NCI-H146 treated with DMSO at 0.1 percent for 48 hours (cell line): ENCODE results near the gene HINFP.
"Not testable (repeated sequence)": the region's sequence is repeated elsewhere in the genome, so short reads cannot be mapped to it uniquely, and the experiment has no call there.

Source experiments
- DNase-seq: peaks from one replicate; lab custom pipeline; 2025; ENCODE audit not compliant: unreplicated experiment; lab: John Stamatoyannopoulos, UW

The HINFP gene

DNA sequence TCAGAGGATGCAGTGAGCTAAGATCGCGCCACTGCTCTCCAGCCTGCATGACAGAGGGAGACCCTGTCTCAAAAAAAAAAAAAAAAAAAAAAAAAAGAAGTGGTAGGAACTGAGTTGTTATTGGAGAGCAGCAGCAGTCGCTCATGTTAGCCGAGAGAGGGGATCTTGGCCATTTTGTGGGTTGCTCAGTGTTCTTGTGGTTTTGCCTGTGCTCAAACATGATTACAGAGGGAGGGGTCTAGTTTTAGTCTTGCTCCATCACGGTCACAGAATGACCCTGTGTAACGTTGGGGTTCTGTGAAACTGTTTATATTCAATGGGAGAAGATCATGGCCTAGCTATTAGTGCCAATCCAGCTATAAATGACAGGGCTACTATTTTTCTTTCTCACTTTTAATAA lies 21.7 kb upstream of the HINFP start:
- DNase-seq = no peak

DNA sequence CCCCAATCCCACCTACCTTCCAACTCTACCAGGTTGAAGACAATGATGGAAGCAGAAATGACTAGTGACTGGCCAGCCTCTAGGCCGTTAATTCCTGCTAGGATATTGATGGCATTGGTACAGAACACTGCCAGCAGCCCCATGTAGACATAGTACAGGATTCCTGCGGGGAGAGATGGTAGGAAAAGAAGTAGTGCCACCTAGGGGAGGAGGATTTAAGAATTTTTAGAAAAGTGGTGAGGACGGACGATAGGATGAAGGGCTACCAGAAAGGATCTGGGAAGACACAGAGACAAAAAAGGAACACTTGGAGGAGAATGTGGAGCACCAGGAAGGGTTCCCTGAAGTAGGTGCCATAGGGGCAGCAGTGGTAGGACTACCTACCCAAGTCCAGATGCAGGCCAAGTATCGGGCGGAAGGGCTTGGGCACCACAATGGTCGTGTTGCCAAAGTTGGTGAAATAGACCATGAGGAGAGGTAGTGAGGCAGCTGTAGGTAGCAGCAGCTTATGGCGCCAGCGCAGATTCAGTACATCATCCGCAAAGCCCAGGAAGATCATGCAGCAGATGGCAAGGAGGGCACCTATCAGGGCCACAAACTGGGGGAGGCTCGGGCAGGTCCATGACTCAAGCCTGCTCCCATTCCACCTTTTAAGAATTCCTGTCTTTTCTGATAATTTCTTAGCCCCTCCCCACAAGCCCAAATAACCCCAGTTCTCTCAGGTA lies 21.0 kb upstream of the HINFP start:
- DNase-seq = peak; percentile 10

DNA sequence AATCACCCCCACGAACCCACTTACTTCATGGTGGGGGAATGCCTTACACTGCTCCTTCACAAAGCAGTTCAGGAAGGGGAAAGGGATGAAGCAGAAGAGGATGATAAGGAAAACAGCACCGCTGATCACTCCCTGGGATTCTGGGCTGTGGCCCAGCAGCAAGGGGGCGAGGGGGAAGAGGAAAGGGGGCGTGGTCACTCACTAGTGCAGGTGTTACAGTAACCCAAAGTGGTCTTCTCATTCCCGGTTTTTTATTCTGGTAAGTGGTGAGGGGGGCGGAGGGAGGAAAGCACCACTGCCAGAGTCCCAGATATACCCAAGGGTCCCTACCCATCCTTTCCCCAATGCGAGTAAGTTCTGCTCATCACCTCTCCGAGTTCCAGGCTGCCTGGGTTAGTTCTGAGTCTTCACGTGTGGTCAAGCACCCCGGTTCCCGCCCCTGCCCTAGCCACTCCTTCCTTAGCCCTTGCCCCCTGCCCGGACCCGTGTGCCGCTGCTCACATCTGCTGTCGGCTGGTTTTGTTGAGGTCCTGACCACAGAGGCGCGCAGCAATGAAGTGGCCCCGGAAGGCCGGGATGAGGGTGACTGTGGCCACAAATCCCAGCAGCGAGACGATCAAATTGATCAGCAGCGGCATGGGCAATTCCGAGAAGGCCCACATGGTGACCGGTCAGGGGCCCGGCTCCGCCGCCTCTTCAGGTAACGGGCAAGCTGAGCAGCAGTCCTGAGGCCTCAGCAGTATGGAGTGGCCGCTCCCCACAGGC lies 20.2 kb upstream of the HINFP start:
- peak; percentile 65 for DNase-seq

DNA sequence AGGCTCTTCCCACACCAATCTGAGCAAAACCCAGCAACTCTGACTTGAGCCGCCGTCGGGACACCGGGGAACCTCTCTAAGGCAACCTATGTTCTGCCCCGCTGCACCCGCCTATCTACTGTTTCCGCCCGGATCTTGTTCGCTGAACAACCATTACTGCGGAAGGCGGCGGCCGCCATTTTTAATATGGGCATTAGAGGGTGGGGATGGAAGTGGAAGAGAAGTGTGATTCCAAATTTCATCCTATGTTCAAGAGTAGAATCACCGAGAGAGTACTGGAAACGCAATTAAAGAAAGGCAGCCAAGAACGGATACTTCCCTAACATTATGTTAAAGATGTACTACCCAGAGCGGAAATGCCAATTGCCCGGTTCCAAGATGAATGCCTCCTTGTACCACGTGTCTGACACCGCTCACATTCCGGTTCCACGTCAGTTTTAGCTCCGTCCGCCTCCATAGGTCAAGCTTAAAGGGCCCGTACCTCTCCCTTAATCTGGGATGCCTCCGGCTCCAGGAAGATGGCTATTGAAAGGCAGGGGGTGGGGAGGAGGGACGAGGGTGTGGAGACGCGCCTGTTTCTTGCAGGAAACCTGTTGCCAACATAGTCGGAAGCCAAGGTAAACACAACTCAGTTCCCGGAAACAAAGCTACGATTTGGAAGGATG lies 19.5 kb upstream of the HINFP start, which contains the start of gene DPAGT1:
Gene DPAGT1 (minus strand): TSS at position 95 of the 665 bp plus-strand sequence. CDS start 198 bp downstream, outside the sequence.
- DNase-seq = peak; percentile 98

DNA sequence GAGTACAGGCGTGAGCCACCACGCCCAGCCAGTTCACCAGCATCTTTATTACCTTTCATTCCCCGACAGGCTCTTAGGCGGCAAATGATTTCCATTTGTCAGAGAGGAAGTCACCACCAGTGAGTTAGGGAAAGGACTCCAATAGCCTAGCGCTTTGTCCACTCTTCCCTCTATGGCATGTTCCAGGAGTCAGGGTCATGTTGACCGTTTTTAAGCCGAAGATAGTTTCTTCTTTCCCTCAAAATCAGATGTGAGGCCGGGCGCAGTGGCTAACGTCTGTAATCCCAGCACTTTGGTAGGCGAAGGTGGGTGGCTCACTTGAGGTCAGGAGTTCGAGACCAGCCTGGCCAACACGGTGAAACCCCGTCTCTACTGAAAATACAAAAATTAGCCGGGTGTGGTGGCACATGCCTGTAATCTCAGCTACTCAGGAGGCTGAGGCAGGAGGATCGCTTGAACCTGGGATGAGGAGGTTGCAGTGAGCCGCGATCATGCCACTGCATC lies 18.2 kb upstream of the HINFP start:
- not testable (repeated sequence) for DNase-seq

DNA sequence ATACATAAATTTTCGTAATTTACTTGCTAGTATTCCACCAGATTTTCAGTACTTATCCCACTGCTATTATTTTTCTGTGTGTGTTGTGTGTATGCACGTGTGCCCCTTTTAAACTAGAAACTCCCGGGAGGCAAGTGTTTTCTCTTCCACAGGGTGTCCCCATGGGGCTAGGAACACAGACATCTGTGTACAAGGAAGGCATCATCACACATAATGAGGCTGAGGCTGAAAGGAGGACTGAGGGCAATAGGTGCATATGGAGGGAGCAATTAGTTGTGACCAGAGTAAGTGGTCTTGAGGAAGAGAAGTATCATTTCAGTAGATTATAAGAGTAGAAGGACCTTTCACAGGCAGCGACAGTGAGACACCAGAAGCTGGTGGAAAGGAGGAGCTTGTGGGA lies 17.6 kb upstream of the HINFP start:
- DNase-seq = no peak

DNA sequence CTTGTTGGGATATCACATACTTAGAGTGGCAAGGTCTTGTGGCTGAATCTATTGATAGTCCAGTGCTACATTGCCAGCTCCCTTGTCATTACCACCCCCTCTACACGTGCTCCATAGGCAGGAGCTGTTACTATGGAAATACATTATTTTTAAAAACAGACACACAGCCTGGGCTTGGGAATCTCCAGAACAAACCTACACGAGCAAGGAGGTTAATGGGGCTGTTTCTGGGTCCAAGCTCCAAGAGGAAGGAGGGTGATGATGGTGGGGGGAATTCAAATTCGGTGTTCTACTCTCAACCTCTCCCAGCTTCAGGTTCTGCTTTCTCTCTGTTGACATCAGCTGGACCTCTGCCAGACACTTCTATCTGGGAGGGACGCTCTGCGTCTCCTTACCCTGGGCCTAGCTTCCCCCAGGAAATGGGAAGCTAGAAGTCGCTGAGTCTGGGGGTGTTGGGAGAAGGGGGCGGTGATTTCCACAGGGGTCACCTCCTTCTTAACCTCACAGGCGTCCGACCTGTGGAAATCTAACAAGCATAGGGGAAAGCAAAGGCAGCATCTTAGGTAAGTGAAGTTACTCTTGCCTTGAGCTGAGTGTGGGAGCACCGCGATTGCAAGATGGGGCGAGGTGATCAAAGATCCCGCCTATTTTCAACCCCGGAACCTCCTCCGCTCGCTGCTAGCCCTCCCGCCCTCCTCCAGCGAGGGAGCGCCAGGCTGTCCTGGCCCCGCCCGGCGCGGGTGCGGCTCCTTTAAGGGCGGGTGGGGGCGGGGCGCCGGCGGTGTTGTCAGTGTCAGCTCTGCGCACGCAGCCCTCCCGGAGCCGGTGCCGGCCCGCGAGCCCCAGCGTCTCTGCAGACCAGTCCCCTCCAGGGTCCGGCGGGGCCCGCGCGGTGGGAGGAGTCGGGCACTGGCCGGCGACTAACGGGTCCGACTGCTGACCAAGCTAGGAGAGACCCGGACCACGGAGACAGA lies 14.5 kb upstream of the HINFP start, which contains the start of gene C2CD2L:
Gene C2CD2L (plus strand): TSS at position 781 of the 974 bp plus-strand sequence. CDS start 398 bp downstream, outside the sequence.
- DNase-seq = peak; percentile 79

DNA sequence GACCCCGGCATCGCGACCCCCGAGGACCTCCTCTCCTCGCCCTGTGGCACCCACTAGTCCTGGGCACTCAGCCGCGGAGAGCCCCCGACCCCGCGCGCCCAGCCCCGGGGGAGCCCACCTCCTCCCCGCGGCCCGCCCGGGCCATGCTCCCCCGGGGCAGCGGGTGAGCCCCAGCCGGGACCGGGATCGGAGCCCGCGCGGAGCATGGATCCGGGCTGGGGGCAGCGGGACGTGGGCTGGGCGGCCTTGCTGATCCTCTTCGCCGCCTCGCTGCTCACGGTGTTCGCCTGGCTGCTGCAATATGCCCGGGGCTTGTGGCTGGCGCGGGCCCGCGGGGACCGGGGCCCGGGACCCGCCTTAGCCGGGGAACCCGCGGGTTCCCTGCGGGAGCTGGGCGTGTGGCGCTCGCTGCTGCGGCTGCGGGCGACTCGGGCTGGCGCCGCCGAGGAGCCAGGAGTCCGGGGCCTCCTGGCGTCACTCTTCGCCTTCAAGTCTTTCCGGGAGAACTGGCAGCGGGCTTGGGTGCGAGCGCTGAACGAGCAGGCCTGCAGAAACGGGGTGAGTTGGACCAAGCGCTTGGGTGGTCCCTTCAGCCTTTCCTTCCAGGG lies 13.7 kb upstream of the HINFP start:
- no peak for DNase-seq

DNA sequence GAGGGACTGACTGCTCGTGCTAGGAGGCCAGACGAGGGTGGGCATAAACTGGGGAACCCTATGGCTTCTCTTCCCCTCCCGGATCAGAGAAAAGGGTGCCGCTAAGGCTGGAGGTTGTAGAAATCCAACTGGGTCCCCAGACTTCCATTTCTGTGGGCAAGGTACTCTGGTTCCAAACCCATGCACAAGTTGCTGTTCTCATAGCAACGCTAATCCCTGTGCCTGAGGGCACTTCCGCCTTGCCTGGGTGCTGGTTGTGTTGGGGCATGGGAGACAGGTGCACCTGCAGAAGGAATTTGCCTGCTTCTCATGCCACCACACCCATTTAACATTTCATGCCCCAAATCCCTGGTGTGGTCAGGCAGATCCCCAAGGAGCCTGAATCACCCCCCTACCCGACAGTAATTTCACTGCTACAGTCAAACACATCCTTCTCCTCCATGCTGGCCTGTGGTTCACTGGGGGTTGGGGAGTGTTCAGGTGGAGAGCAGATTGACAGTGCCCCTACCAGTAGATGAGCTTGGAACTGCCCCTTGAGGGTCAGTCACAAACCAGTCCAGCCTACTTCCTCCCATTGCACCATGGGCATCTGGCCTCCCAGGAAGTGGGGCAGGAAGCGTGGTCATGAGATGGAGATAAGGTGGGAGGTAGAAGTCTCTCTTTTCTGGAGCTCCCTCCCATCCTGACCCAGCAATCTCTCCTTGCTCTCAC lies 13.1 kb upstream of the HINFP start:
- DNase-seq = peak; percentile 76

DNA sequence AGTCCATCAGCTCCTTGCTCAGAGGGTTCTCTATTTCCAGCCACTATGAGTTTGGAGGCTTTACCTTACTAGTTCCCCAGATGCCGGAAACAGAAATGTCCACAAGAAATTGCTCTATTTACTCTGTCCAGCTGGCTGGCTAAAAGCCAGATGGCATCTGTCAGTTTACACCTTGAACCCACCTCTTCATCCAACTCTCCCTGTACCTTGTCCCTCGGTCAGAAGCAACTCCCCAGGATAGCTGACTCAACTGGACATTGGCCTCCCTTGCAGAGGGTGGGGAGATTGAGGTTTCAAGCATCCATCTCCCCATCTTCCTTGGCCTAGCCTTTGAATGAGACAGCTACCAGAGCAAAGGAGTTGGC lies 12.5 kb upstream of the HINFP start:
- DNase-seq = peak; percentile 22

DNA sequence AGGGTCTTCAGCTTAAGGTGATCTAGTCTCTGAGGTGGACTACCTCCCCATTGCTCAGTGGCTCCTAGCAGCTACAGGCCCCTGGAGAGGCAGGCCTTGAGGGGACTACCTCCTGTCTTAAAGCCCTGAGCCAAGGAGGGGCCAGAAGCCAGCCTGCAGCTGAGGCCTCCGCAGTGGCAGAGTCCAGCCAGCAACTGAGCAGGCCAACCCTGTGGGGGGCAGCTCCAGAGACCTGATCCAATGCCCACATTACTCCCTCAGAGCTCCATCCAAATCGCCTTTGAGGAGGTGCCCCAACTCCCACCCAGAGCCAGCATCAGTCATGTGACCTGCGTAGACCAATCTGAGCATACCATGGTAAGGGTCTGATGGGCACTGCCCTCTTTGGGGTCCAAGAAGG lies 11.5 kb upstream of the HINFP start:
- no peak for DNase-seq

DNA sequence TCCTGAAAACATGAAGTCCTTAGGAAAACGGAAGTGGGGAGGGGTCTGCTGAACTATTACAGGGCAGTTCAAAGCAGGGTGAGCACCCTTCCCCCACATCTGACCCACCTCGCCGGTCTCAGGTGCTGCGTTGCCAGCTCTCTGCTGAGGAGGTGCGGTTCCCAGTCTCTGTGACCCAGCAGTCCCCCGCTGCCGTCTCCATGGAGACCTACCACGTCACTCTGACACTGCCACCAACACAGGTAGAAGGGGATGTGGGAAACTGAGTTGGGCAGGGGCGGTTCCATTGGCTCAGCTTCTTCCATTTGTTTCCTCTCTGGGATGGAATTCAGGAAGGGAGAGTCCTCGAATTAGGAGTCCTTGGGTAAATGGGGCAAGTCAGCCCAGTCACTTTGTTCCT lies 10.9 kb upstream of the HINFP start:
- DNase-seq = no peak

DNA sequence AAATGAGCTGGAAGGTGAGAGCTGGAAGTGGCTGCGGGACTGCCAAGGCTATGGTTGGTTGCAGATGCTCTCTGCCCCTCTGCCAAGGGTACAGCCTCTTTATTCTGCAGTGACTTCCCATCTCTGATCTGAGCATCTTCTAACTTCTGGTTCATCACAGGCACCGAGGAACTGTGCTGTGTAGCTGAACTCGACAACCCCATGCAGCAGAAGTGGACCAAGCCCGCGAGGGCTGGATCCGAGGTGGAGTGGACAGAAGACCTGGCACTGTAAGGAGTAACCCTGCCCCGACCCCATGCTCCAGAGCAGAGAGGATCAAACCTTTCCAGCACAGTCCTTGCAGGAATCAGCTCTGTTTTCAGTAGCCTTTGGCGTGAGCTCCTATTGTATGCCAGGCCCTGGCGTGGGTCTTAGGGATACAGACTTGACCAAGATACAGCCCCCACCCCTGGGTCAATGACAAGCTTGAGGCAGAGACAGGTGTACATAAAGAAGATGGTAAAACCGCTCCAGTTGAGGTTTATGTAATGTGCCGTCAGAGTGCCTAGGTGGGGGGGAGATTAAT lies 9.9 kb upstream of the HINFP start:
- DNase-seq = no peak

DNA sequence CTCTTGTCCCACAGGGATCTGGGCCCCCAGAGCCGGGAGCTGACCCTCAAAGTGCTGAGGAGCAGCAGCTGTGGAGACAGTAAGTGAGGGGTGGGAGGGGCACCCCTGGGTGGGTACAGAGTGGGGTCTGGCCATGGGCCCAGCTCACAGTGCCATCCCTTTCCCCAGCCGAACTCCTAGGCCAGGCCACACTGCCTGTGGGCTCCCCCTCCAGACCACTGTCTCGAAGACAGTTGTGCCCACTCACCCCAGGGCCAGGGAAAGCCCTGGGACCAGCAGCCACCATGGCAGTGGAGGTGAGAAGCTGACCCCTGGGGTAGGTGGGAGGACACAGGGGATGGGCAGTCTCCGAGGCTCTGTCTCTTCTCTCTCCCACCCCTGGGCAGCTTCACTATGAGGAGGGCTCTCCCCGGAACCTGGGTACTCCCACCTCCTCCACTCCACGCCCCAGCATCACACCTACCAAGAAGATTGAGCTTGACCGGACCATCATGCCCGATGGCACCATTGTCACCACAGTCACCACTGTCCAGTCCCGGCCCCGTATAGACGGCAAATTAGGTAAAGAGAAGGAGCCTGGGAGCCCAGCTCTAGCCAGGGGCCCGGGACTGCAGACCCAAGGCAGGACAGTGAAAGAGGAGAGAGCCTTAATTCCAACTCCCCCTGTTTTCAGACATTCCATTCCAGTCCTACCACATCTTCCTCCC lies 8.9 kb upstream of the HINFP start:
- DNase-seq = no peak

DNA sequence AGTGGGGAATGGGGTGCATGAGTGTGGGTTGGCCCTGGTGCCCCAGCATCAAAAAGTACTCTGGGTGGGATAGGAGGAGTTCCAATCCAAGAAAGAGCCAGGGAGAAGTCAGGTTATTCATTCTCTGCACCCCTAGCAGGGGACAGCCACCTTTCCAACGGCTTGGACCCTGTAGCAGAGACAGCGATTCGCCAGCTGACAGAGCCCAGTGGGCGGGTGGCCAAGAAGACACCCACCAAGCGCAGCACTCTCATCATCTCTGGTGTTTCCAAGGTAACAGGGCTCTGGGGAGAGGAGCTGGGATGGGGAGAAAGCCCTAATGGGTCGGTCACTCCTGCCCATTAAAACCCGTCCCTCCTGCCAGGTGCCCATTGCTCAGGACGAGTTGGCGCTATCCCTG lies 7.7 kb upstream of the HINFP start:
- DNase-seq = no peak

DNA sequence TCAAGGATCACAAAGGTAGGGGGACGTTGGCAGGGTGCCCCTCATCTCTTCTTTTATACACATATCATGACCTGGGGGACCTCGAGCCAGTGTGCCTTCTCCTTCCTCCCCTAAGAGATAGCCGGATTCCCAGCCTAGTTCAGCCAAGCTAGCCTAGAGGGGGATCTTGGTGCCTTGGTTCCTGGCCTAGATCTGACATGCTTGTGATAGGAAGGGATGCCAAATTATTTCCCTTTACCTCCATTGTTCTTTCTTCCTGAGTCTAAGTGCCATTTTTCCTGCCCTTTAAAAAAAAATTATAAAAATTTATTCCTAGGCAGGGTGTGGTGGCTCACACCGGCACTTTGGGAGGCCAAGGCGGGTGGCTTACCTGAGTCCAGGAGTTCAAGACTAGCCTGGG lies 7.0 kb upstream of the HINFP start:
- DNase-seq = no peak

DNA sequence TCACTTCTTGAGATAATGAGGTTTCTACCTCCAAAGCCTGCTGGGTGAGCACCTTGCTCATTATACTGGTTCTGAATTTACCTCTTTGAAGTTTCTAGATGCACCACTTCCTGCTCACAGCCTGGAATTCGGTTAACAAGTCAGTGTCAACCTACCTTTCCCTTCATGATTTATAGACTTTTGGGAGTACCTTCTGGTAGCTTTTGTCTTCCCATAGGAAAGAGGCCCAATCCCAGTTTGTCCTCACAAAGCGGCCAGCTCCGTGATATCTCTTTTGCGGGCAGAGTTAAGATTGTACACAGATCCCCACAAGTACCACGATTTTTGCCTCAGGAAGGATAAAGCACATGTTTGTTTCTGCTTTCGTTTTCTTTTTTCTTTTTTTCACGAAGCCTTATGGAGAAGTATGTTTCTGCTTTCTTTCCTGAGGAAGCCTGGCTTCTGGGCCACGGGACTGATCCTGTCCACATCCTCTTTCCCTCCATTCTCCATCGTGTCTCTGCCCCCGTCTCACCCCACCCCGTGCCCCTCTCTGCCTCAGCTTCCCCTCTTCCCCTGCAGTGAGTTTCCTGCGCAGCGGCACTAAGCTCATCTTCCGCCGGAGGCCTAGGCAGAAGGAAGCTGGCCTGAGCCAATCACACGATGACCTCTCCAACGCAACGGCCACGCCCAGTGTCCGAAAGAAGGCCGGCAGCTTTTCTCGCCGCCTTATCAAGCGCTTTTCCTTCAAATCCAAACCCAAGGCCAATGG lies 5.7 kb upstream of the HINFP start:
- DNase-seq = no peak

DNA sequence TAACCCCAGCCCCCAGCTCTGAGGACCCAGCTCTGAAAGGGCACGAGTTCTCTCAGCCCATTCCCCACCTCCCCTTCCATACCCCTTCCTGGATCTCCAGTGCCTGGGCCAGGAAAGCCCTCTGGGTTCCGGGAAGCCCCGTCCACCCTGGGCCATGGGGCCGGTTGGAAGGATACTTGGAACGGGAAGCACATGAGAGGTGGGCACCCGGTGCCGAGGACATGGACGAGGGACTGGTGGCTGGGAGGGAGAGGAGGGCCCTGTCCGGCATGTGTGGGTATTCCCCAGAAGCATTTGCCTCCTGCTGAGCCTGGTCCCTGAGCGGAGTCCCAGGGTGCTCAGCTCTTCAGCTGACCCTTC lies 5.2 kb upstream of the HINFP start:
- no peak for DNase-seq
